GM23248 (cell line): ENCODE results near the gene NAPA.

Experiments
- EZH2 ChIP-seq: fragments of 200-600 bp; sonication (generic); IDR thresholded peaks from 2 replicates; pipeline ENCODE4 v1.6.1; 2018; ENCODE audit warnings: antibody characterized with exemption, mild to moderate bottlenecking; ENCODE audit not compliant: insufficient read depth, poor library complexity, severe bottlenecking
- EZH2phosphoT487 ChIP-seq: fragments of 200-600 bp; sonication (generic); IDR thresholded peaks from 2 replicates; pipeline ENCODE4 v1.6.1; 2018; ENCODE audit warnings: antibody characterized with exemption, moderate library complexity, mild to moderate bottlenecking, low read depth; ENCODE audit not compliant: insufficient read depth

- TF ChIP-seq EZH2 (no peak), EZH2phosphoT487 (no peak)
Measured at GRCh38 chr19:47494211-47494547, 20.7 kb downstream of the NAPA start.
